Transverse colon (tissue), 4 donors: ENCODE measurements around the gene MLC1.

Source experiments
- POLR2A ChIP-seq: fragments of 450-650 bp; IDR thresholded peaks from one replicate; pipeline ENCODE4 v1.6.1; 2016; ENCODE audit warnings: antibody characterized with exemption, mild to moderate bottlenecking, moderate library complexity
- POLR2AphosphoS5 ChIP-seq, 3 donors: sonication (generic); formaldehyde crosslinking; IDR thresholded peaks; one replicate each; pipeline ENCODE4 v1.6.1; 2016; ENCODE audit warnings: antibody characterized with exemption in 3 of 3
- TF ChIP-seq, protein P1 (sequence below), 5 experiments: fragments of 200-600 bp in 3 of 5; fragments of 450-650 bp in 2 of 5; sonication (generic) in 3 of 5; IDR thresholded peaks; 1 replicate in 2 of 5; 2 replicates in 3 of 5; pipeline ENCODE4 v1.5.1; 2016 to 2017; ENCODE audit warnings: antibody characterized with exemption in 5 of 5, inconsistent platforms in 3 of 5, mild to moderate bottlenecking in 2 of 5, moderate library complexity in 1 of 5

DNA sequence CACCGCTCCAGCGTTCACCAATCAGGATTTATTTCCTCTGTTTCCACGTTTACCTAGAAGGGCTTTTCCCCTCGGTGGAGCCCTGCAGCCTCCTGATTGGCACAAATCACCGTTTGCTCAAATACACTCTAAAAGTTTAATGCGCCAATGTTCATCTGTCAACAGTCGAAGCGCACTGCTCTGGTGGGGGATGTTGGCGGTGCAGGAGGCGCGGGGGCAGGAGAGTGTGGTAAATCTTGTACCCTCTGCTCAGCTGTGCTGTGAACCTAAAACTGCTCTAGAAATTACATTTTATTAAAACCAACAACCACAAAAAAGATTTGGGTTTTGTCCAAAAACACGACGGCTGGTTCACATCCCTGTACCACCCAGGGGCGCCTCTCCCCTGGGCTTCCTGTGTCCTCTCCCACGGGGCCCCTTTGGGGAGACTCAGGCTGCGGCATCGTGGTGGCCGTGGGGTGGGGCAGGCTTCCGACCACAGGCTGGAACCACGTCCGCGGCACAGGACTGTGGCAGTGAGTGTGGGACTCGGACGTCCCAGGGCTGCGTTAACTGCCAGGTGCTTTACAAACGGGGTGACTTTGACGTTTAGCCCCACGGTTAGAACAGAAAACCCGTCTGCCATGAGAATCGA is 40.6 kb downstream of the MLC1 start:
- TF ChIP-seq POLR2A: no peak
- TF ChIP-seq POLR2AphosphoS5 (IDR thresholded peaks at IDR 0.05): no peak
- TF ChIP-seq, protein P1, sequence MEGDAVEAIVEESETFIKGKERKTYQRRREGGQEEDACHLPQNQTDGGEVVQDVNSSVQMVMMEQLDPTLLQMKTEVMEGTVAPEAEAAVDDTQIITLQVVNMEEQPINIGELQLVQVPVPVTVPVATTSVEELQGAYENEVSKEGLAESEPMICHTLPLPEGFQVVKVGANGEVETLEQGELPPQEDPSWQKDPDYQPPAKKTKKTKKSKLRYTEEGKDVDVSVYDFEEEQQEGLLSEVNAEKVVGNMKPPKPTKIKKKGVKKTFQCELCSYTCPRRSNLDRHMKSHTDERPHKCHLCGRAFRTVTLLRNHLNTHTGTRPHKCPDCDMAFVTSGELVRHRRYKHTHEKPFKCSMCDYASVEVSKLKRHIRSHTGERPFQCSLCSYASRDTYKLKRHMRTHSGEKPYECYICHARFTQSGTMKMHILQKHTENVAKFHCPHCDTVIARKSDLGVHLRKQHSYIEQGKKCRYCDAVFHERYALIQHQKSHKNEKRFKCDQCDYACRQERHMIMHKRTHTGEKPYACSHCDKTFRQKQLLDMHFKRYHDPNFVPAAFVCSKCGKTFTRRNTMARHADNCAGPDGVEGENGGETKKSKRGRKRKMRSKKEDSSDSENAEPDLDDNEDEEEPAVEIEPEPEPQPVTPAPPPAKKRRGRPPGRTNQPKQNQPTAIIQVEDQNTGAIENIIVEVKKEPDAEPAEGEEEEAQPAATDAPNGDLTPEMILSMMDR (IDR thresholded peaks at IDR 0.05): no peak
